Hindlimb muscle (tissue), 1 donor: ENCODE data around the gene MAL. TPM values are rescaled to one million over a fixed set of nuclear protein-coding genes. Genes with fewer than 3 reads are reported as not detected.
"Not testable (repeated sequence)": the region's sequence is repeated elsewhere in the genome, so short reads cannot be mapped to it uniquely, and the experiment has no call there.

Experiments
- DNase-seq: peaks from one replicate; pipeline ENCODE4 v3.0.0-alpha.2; 2013
- polyA plus RNA-seq: library from polyadenylated mRNA; unstranded; fragments of 120-200 nt; gene quantifications from one replicate; pipeline ENCODE4 v1.2.1, GENCODE V29; 2013; ENCODE audit not compliant: insufficient read length

Gene MAL
- polyA plus RNA-seq, 1 donor = 5.2 TPM

DNA sequence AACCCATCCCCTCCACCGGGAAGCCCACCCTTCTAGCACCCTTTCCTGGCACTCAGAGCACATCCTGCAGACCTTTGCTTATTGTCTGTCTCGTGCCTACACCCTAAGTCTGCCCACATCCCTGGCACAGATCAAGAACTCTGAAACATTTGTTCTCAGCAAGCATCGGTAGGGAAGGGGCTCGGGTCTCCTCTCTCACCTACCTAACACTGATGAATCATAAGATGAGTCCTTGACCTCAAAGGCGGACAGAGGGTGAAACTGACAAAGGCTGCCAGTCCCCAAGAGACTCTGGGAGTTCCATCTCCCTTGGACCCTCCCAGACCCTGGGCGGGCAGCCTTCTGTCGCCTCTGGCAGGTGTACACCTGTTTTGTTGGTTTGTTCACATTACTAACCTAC, 9.3 kb downstream of the MAL start:
- no peak for DNase-seq

DNA sequence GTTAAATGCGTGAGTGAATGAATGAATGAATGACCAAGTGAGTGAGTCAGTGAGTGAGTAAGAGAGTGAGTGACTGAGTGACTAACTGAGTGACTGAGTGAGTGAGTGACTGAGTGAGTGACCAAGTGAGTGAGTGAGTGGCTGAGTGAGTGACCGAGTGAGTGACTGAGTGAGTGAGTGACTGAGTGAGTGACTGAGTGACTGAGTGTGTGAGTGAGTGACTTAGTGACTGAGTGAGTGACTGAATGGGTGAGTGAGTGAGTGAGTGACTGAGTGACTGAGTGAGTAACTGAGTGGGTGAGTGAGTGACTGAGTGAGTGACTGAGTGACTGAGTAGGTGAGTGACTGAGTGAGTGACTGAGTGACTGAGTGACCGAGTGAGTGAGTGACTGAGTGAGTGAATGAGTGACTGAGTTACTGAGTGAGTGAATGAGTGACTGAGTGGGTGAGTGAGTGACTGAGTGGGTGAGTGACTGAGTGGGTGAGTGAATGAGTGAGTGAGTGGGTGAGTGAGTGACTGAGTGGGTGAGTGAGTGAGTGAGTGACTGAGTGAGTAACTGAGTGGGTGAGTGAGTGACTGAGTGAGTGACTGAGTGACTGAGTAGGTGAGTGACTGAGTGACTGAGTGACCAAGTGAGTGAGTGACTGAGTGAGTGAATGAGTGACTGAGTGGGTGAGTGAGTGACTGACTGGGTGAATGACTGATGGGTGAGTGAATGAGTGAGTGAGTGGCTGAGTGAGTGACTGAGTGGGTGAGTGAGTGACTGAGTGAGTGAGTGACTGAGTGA, 11.3 kb downstream of the MAL start:
- DNase-seq = no peak

DNA sequence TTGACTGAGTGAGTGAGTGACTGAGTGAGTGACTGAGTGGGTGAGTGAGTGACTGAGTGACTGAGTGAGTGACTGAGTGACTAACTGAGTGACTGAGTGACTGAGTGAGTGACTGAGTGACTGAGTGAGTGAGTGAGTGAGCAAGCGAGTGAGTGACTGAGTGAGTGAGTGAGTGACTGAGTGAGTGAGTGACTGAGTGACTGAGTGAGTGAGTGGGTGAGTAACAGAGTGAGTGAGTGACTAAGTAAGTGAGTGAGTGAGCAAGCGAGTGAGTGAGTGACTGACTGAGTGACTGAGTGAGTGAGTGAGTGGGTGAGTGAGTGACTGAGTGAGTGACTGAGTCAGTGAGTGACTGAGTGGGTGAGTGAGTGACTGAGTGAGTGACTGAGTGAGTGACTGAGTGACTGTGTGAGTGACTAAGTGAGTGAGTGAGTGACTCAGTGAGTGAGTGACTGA, 11.9 kb downstream of the MAL start:
- no peak for DNase-seq

DNA sequence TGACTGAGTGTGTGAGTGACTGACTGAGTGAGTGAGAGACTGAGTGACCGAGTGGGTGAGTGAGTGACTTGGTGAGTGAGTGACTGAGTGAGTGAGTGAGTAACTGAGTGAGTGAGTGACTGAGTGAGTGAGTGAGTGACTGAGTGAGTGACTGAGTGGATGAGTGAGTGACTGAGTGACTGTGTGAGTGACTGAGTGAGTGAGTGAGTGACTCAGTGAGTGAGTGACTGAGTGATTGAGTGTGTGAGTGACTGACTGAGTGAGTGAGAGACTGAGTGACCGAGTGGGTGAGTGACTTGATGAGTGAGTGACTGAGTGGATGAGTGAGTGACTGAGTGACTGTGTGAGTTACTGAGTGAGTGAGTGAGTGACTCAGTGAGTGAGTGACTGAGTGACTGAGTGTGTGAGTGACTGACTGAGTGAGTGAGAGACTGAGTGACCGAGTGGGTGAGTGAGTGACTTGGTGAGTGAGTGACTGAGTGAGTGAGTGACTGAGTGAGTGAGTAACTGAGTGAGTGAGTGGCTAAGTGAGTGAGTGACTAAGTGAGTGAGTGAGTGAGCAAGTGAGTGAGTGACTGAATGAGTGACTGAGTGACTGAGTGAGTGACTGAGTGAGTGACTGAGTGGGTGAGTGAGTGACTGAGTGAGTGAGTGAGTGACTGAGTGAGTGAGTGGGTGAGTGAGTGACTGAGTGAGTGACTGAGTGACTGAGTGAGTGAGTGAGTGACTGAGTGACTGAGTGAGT, 12.5 kb downstream of the MAL start:
- DNase-seq = not testable (repeated sequence)

DNA sequence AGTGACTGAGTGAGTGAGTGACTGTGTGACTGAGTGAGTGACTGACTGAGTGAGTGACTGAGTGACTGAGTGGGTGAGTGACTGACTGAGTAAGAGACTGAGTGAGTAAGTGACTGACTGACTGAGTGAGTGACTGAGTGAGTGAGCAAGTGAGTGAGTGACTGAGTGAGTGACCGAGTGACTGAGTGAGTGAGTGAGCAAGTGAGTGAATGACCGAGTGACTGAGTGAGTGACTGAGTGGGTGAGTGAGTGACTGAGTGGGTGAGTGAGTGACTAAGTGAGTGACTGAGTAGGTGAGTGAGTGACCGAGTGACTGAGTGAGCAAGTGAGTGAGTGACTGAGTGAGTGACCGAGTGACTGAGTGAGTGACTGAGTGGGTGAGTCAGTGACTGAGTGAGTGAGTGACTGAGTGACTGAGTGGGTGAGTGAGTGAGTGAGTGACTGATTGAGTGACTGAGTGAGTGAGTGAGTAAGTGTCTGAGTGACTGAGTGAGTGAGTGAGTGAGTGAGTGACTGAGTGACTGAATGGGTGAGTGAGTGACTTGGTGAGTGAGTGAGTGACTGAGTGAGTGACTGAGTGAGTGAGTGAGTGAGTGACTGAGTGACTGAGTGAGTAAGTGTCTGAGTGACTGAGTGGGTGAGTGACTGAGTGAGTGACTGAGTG, 13.3 kb downstream of the MAL start:
- DNase-seq = no peak

DNA sequence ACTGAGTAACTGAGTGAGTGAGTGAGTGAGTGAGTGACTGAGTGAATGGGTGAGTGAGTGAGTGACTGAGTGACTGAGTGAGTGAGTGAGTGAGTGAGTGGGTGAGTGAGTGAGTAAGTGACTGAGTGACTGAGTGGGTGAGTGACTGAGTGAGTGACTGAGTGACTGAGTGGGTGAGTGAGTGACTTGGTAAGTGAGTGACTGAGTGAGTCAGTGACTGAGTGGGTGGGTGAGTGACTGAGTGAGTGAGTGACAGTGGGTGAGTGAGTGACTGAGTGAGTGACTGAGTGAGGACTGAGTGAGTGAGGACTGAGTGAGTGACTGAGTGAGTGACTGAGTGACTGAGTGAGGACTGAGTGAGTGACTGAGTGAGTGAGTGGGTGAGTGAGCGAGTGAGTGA, 13.9 kb downstream of the MAL start:
- no peak for DNase-seq

DNA sequence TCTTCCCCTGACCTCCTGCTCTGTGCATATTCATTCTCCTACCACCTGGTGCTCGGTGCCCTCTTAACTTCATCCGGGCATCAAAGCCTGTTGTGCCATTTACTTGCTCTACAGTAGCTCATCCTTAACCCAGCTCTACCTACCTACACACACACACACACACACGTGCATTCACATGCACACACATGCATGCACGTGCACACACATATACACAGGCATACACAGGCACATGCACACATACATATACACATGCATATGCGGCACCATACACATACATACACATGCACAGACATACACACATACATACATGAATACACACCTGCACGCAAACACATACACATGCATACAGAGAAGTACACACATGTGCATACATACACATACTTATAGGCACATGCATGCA, 14.5 kb downstream of the MAL start:
- DNase-seq = no peak

DNA sequence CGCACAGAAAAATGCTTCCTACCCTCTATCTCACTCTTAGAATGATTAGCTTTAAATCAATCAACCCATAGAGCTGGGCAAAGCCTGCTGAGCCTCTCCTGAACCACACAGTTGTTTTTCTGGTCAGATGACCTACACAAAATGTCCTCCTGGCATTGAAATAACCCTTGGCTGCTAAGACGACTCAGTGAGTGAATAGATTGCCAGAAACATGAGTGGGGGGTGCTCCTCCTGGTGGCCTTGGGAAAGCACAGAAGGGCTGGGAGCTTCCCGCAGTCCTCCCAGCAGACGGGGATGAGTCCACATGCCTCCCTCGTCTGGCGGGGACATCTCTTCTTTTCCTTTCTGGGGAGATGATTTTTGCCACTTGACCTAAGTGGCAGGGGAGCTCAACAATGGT, 14.9 kb downstream of the MAL start:
- no peak for DNase-seq

DNA sequence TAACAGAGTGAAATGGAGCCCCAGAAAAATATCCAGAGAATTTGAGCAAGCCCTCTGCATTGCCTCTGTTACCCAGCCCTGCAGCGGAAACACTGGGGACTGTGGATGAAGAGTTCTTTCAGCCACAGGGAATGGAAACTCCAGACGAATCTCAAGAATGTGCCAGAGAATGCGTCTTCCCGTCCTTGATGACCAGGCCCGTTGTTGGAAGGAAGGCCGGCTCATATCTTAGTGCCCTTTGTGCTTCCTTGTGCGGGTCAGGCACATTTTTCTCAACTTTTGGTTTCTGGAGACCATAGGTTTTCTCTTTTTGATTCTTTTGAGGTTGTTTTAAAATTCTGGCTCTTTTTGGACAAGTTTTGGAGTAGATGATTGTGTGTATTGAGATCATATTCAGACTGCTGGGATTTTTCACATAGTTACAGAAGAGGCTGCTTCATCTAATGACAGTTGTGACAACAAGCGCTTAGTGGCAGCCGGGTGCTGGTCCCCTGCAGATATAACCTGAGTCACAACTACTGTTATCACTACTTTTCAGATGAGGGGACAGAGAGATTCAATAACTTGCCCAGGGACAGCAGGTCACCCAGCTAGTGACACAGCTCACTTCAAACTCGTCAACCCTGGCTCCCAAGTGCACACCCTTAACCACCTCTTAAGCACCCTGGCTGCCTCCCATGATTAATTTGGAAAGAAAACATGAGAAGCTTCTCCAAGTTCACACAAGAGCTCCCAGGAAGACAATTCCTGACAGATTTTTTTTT, 15.7 kb downstream of the MAL start:
- DNase-seq = no peak

DNA sequence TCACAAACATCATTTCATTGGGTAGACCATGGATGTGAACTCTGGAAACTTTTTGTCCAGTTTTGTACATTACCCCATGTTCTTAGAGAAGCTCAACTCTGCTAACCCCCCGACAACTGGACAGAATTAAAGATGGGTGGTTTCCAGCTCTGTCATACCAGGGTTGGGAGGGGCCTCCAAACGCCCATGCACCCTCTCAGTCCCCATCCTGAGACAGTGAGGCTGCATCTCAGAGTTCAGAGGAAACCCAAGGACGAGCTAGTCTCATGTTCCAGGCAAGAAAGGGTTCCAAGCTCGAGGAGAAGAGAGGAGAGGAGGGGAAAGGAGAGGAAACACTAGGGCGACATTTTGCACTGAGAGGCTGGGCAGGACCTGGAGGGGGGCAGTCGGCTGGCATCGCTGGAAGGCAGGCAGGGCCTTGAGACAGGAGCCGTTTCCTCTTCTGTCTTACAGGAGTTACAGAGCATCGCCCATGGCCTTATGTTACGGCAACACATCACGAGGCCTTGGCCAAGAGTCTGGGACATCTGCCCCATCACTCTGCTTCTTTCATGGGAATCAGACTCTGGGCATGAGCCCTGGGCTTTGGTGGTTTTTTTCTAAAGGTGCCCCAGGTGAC, 16.4 kb downstream of the MAL start:
- DNase-seq = no peak

DNA sequence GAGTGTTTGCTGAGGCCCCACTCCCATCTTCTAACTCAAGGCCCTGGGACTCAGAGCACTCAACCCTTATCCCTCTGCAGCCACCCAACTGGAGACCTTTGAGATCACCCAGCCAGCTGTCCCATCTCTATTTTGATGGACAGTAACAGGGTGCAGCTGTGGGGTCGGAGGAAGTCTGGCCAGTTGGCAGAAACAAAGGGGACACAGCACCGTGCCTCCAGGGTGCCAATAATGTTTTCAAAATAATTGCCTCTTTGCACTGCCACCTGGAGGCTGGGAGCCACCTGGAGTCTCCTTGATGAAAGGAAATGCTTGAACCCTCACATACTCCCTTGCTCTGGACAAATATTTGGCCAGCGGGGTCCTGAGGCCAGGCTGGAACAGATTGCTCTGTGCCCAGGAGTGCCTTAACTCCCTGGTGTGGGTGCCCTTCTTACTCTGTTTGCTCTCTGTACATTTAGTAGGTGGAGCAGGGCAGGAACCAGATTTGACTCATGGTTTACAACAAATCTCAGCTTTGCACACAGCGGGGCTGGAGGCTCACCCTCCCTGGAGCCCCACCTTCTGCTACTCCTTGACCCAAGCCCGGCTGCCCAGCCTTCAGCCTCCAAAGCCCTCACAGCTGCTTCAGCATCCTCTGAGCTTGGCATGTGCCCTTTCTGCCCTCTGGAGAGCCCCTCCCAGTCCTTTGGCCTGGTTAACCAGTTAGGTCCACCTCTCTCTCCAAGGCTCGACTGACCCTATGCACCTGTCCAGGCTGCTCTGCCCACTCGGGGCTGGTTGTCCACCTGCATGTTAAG, 17.2 kb downstream of the MAL start:
- DNase-seq = no peak

DNA sequence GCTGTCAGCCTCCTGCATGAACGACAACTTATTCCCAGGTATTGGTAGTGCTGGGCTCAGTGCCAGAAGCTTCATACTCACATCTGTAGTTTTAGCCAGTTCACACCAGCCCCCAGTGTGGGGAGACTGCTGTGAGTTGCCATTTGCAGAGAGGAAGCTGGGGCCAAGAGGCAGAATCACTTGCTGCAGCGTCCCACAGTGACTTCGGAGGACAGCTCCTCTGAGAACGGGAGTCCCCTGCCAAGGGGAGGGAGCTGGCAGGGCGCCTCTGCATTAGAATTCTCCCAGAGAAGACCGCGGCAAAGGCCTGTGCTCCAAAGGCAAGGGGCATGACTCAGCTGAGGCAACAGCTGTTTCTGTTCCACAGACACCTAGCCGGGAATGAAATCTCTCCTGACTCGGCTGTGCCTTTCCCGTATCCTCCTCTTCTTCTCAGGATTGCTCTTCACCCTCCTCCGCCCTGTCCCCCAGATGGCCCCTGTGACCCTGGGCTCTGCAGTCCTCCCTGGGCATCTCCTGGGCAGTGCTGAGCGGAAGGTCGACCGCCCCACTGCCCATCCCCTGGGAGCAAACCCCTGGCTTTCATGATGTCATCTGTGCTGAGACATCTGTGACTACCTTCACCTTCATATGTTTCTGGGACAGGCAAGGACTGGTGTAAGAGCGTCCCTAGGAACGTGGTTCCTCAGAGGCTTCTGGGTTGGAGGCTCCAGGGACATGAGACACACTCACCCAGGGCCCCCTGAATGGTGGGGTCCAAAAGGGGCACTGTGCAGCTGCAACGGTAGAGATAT, 18.0 kb downstream of the MAL start:
- DNase-seq = peak; percentile 72

DNA sequence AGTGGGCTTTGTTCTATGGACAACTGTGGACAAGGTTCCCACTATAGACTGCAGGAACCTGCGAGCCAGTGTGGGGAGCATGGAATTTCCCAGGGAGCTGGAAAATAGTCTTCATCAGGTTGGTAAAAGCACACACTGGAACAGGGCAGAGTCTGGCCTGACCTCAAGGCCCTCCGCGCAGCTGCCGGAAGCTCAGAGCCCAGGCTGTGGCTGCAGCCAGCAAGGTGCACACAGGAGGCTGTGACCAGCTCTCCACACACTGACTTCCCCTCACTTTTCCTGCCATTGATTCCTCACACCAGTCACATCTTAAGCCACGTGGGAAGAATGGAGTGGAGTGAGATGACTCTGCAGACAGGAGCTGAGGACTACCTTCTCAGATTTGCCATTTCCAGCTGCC, 19.1 kb downstream of the MAL start:
- no peak for DNase-seq

DNA sequence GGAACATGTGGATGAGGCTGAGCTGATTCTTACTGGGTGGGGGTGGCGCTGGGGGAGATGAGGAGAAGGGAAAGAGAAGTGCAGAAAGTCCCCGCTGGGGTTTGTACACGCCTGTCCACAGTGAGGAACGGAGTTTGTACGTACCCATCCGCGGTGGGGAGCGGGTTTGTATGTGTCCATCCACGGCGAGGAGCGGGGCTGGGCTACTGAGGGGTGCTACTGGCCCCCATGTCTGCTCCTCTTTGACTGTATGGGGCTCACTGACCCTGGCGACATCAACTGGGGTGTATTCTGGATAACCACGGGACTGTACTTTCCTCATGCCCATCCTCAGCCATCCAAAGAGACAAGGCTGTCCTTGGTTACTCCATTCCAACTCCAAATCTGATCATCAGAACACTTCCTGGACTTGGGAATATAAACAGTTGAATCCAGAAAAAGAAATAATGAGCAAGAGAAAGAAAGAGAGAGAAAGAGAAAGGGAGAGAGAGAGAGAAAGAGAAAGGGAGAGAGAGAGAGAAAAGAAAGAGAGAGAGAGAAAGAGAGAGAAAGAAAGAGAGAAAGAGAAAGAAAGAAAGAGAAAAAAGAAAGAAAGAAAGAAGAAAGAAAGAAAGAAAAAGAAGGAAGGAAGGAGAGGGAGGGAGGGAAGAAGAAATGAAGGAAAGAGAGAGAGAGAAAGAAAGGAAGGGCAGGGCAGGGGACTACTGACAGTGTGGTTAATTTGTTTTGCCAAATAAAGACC, 21.0 kb downstream of the MAL start:
- DNase-seq = no peak

DNA sequence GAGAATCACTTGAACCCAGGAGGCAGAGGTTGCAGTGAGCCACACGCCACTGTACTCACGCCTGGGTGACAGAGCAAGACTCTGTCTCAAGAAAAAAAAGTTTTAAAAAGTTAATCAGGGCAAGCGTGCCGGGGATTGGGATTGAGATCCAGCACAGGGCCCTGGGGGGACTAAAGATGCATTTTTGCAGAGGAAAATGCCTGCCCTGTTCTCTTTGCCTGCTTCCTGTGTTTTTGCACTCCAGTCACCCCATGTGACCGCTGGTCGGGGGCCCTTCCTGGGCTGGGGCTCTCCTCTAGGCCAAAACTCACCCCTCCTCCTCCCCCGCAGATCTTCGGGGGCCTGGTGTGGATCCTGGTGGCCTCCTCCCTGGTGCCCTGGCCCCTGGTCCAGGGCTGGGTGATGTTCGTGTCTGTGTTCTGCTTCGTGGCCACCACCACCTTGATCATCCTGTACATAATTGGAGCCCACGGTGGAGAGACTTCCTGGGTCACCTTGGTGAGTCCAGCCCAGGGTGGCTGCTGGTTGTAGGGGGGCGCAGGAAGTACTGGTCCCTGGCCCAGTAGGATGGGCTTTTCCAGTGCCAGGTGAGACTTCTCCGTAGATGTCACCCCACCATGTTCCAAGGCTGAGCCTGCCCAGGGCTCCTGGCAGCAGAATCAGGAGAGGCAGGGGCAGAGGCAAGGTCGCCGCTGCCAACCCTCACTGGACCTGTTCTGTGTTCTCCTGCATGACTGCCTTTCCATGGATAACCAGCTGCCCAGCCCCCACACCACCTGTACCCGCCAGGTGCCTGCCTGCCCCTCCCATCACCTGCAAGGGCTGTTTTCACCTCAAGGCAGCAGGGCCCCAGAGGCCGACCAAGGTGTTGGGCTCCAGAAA, 22.4 kb downstream of the MAL start:
- DNase-seq = no peak

DNA sequence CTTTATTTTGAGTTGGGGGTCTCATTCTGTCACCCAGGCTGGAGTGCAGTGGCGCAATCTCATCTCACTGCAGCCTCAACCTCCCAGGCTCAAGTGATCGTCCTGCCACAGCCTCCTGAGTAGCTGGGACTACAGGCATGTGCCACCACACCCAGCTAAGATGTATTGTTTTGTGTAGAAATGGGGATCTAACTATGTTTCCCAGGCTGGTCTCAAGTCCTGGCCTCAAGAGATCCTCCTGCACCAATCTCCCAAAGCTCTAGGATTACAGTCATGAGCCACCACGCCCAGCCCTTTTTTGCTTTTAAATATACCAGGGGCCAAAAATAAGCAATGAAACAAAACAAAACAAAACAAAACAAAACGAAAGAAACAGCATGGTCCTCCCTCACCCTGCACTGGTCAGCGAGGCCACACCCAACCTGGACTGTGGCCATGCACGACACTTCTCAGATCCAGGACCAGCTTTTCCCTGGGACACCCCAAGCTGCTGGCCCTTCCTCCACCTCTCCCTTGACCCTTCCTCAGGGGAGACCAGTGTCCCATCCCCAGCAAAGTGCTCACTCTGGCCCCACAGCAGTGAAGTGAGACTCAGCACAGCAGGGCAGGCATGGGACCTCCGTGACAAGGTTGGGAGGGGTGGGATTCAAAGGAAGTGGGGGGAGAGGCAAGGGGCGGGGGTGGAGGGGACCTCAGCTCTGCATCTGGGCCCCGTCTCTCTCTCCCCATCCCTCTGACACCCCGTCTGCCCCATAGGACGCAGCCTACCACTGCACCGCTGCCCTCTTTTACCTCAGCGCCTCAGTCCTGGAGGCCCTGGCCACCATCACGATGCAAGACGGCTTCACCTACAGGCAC, 23.5 kb downstream of the MAL start:
- DNase-seq = no peak

DNA sequence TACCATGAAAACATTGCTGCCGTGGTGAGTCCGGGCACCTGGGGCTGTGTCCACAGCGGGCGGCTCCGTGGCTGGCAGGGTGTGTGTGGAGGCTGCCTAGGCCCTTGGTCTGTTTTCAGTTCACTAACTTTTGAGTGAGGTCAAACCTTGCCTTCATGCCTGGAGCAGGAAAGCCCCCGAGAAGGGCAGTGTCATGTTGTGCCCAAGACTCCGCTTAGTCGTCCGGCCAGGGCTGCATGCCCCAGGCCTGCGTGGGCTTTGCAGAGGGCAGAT, 24.1 kb downstream of the MAL start:
- DNase-seq = no peak

DNA sequence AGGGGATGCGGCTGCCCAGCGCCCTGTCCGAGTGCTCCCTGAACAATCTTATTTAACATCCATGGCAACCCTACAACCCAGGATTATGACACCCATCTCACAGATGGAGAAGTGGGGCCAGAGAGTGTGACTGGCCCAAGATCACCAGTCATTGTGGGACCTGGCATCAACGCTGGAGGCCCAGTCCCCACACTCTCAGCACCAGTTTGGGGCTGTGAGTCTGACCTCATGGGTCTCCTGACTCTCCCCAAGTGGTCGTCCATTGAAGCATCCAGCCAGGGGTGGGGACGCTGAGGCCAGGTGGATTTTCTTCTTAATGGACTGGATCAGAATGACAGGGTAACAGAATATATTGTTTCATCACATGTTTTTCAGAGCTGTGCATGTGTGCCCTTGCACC, 24.5 kb downstream of the MAL start:
- no peak for DNase-seq
